Putamen (tissue), 1 donor: ENCODE data around the gene ZBTB38.
A peak's percentile ranks its signal among the peaks of the same experiment; 100 is the strongest.

Source experiments
- DNase-seq: peaks from one replicate; pipeline ENCODE4 v3.0.0-alpha.2; 2016; ENCODE audit warnings: low spot score

The ZBTB38 gene

GRCh38 chr3:141337523-141337854 lies 30.8 kb upstream of the ZBTB38 start:
- no peak for DNase-seq

DNA sequence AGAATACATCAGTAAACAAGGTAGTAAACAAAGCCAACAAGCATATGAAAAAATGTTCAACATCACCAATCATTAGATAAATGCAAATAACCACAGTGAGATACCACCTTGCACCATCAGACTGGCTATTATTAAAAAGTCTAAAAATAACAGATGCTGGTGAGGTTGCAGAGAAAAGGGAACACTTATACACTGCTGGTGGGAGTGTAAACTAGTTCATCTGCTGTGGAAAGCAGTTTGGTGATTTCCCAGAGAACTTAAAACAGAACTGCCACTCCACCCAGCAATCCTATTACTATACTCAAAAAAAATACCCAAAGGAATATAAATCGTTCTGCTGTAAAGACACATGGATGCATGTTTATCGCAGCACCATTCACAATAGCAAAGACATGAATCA lies 30.3 kb upstream of the ZBTB38 start:
- DNase-seq = no peak

GRCh38 chr3:141338881-141339280 lies 29.4 kb upstream of the ZBTB38 start:
- no peak for DNase-seq

GRCh38 chr3:141341536-141341935 lies 26.8 kb upstream of the ZBTB38 start:
- no peak for DNase-seq

- no peak for DNase-seq
Observed at GRCh38 chr3:141342386-141342785, 25.9 kb upstream of the ZBTB38 start.

- no peak for DNase-seq
Observed at GRCh38 chr3:141343077-141343476, 25.2 kb upstream of the ZBTB38 start.

DNA sequence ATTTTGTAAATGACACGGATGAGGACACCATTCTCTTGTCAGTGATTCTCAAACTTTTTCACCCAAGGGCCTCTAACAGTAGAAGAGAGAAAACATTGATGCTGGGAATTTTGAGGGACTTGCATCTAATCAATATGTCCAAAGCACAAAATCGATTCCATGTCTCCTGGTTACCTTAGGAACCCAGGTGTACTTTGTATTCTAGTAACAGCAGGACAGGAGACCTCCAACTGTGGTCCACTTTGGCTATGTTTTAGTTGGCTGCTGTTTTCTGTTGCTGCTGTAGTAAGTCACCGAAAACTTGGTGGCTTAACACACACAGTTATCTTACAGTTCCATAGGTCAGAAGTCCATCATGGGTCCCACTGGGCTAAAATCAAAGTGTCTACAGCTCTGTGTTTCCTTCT lies 24.4 kb upstream of the ZBTB38 start:
- DNase-seq = no peak

- DNase-seq = no peak
Observed at GRCh38 chr3:141345528-141345927, 22.8 kb upstream of the ZBTB38 start.

GRCh38 chr3:141346007-141346406 lies 22.3 kb upstream of the ZBTB38 start:
- no peak for DNase-seq

DNA sequence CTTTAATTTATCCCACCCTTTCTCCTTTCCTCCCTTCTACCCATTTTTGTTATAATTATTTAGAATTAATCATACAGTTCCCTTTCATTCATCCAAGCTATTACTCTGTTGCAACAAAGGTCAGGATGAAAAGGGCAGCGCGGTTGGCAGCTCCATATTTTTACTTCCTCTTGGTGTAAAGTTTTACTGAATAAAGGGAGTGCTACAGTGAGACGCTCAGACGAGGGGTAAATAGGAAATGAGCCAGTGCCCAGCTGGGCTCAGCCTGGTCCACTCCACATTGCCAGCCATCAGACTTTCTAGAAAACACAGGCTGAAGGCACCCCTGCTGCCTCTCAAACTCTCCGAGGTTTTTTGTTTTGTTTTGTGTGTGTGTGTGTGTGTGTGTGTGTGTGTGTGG lies 21.9 kb upstream of the ZBTB38 start:
- no peak for DNase-seq

- no peak for DNase-seq
Observed at GRCh38 chr3:141346839-141347238, 21.5 kb upstream of the ZBTB38 start.

- no peak for DNase-seq
Observed at GRCh38 chr3:141348837-141349236, 19.5 kb upstream of the ZBTB38 start.

- no peak for DNase-seq
Observed at GRCh38 chr3:141349711-141350110, 18.6 kb upstream of the ZBTB38 start.

DNA sequence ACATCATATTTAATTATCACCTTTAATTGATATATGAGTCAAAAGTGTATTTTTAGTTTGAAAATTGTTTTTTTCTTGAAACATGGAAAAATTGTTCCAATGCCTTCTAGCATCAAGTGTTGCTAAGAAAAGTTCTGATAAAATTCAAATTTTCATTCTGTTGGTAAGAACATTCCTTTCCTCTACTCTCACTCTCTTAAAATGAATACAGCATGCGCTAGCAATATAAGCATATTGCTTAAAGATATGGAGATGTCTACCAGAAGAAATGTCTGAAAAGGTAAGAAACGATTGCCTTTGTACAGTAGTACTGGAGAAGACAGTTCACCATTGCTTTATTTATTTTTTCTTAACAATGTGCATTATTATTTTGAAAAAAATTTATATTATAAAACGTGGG lies 17.6 kb upstream of the ZBTB38 start:
- no peak for DNase-seq

DNA sequence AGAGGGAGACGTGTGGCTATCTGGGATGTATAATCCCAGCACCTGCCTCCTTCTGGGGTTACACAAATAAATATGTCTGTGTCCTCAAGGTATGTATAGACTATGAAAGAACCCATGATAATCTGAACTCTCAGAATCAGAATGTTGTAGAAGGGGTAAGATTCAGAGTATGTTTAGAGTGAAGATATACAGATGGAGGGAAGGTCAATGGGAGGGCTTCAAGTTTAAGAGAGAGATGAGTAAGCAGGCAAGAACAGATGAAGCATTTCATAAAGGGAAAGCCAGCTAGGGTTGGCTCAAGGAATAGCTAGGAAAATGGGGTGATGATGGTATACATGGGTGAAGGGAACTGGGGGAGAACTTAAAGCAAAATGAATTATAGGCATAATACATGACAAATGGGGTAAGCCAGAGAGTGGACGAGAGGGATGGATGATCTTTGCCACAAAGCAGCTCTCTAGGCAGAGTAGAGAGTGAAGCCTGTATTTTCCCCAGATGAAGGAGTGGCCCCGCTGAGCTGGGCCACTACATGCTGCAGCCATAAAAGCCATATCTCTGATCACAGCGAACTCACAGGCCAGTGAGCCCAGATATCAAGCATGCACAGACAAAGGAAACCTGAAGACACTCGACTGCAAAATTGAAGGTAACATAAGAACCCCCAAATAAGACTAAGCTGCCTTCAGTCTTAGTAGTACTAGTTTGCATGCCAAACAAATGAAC lies 15.9 kb upstream of the ZBTB38 start:
- no peak for DNase-seq

- no peak for DNase-seq
Observed at GRCh38 chr3:141353652-141354495, 14.4 kb upstream of the ZBTB38 start.

DNA sequence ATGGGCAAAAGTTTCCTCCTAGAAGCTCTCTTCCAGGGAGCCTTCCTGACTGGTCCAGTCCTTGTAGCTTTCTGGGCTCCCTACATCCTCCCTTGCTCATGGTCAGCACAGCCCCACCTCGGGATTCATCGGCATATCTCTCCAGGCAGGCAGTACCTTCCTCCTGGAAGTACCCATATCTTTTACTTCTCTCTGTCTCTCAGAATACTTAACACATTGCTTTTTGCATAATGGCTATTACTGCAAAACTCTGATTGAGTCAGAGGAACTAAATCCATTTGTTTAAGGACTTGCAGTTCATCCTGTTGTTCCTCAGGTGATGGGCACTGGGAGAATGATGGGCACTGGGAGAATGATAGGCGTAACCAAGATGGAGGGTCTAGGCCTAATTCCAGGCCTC lies 13.8 kb upstream of the ZBTB38 start:
- no peak for DNase-seq

- DNase-seq = no peak
Observed at GRCh38 chr3:141355242-141355641, 13.1 kb upstream of the ZBTB38 start.

- DNase-seq = no peak
Observed at GRCh38 chr3:141356046-141356445, 12.3 kb upstream of the ZBTB38 start.

GRCh38 chr3:141360888-141361598 lies 7.3 kb upstream of the ZBTB38 start:
- peak; percentile 64 for DNase-seq

- no peak for DNase-seq
Observed at GRCh38 chr3:141362736-141363135, 5.6 kb upstream of the ZBTB38 start.

DNA sequence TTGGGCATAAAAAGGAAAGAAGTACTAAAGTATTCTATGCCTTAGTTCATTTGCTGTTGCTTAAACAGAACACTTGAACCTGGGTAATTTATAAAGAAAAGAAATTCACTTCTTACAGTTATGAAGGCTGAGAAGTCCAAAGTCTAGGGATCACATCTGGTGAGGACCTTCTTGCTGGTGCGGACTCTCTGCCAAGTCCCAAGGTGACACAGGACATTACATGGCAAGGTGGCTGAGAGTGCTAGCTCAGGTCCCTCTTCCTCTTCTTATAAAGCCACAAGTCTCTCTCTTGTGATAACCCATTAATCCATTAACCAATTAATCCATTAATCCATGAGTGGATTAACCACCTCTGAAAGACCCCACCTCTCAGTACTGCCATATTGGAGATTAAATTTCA lies 3.1 kb upstream of the ZBTB38 start:
- DNase-seq = no peak
